ENCODE results near the gene TACR1. TPM values are rescaled to one million over a fixed set of nuclear protein-coding genes. Genes with fewer than 3 reads are reported as not detected.

TACR1 gene
- total and polyA plus RNA-seq, 2 experiments from 2014 or later: 0.13 to 0.19 TPM

DNA sequence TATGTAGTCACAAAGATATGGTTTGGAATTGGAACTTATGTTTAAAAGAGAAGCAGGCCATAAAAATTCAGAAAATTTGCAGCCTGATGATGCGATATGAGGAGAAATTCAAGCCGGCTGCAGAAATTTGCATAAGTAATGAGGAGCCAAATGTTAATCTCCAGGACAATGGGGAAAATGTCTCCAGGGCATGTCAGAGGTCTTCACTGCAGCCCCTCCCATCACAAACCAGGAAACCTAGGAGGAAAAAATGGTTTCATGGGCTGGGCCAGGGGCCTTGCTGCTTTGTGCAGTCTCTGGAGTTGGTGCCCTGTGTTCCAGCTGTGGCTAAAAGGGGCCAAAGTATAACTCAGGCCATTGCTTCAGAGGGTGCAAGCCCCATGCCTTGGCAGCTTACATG is 28.4 kb downstream of the TACR1 start:
- H3K4me1 ChIP-seq (ENCODE audit: insufficient read depth): no peaks in the 10 kb centered on the region
- no peaks in the 10 kb centered on the region for H3K79me2 ChIP-seq
- H3K27ac ChIP-seq: no peak overlapping the region
- H4K20me1 ChIP-seq (ENCODE audit: insufficient read depth, poor library complexity, severe bottlenecking): no peaks in the 10 kb centered on the region
- no peak for TF ChIP-seq EZH2phosphoT487 (IDR thresholded peaks at IDR 0.05; ENCODE audit: low read depth, severe bottlenecking, unreplicated experiment)
- TF ChIP-seq EZH2 (IDR thresholded peaks at IDR 0.05; ENCODE audit: borderline replicate concordance): no peak
- TF ChIP-seq, protein P1, sequence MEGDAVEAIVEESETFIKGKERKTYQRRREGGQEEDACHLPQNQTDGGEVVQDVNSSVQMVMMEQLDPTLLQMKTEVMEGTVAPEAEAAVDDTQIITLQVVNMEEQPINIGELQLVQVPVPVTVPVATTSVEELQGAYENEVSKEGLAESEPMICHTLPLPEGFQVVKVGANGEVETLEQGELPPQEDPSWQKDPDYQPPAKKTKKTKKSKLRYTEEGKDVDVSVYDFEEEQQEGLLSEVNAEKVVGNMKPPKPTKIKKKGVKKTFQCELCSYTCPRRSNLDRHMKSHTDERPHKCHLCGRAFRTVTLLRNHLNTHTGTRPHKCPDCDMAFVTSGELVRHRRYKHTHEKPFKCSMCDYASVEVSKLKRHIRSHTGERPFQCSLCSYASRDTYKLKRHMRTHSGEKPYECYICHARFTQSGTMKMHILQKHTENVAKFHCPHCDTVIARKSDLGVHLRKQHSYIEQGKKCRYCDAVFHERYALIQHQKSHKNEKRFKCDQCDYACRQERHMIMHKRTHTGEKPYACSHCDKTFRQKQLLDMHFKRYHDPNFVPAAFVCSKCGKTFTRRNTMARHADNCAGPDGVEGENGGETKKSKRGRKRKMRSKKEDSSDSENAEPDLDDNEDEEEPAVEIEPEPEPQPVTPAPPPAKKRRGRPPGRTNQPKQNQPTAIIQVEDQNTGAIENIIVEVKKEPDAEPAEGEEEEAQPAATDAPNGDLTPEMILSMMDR (IDR thresholded peaks at IDR 0.05; ENCODE audit: poor library complexity): no peak
- DNase-seq (ENCODE audit: low spot score): no peak
- H2AFZ ChIP-seq: no peak overlapping the region
- H3K4me2 ChIP-seq: no peak overlapping the region
- no peaks in the 10 kb centered on the region for H3K9me3 ChIP-seq (ENCODE audit: low read depth)
- no peaks in the 10 kb centered on the region for H3K27me3 ChIP-seq
- H3K36me3 ChIP-seq (replicated peaks; ENCODE audit: insufficient read depth, low read depth): no peaks in the 10 kb centered on the region
- WGBS (ENCODE audit: low lambda C conversion rate, missing lambda C conversion rate): 87% methylated on average over 2 of the region's 2 CpGs
- H3K4me3 ChIP-seq: no peak overlapping the region
- H3K9me2 ChIP-seq (replicated peaks; ENCODE audit: insufficient read depth): no peaks in the 10 kb centered on the region

- H3K9me2 ChIP-seq (replicated peaks; ENCODE audit: insufficient read depth): no peaks in the 10 kb centered on the region
- TF ChIP-seq EZH2 (IDR thresholded peaks at IDR 0.05; ENCODE audit: borderline replicate concordance) (no peak), EZH2phosphoT487 (IDR thresholded peaks at IDR 0.05; ENCODE audit: low read depth, severe bottlenecking, unreplicated experiment) (no peak)
- TF ChIP-seq, protein P1 (IDR thresholded peaks at IDR 0.05; ENCODE audit: poor library complexity): no peak
- no peak overlapping the region for H3K27ac ChIP-seq
- H3K4me2 ChIP-seq: no peak overlapping the region
- H3K9me3 ChIP-seq (ENCODE audit: low read depth): no peaks in the 10 kb centered on the region
- H2AFZ ChIP-seq: no peak overlapping the region
- no peaks in the 10 kb centered on the region for H3K79me2 ChIP-seq
- no peaks in the 10 kb centered on the region for H3K4me1 ChIP-seq (ENCODE audit: insufficient read depth)
- H4K20me1 ChIP-seq (ENCODE audit: insufficient read depth, poor library complexity, severe bottlenecking): no peaks in the 10 kb centered on the region
- no peaks in the 10 kb centered on the region for H3K27me3 ChIP-seq
- H3K36me3 ChIP-seq (replicated peaks; ENCODE audit: insufficient read depth, low read depth): no peaks in the 10 kb centered on the region
- DNase-seq (ENCODE audit: low spot score): no peak
- no peak overlapping the region for H3K4me3 ChIP-seq
- WGBS (ENCODE audit: low lambda C conversion rate, missing lambda C conversion rate): 42% methylated on average over 2 of the region's 2 CpGs
These were observed 31.1 kb downstream of the TACR1 start for GRCh38 chr2:75168186-75168585.

DNA sequence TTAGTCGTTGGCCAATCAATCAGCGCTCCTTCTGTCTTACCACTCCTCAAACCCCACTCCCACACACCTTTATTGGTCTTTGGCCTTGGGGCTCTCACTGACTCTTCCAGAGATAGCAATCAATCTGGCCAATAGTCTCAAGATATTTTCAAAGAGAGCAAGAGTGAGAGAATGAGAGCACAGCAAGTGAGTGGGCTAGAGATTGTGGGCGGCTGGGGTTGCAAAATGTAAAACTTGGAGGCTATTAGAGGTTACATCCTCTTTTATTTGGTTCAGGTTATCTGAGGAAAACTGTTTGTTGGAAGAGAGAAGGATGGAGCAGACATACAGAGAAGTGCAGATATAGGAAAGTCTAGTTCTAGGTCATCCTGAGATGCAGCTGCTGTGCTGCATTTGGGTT is 32.8 kb downstream of the TACR1 start:
- no peak for DNase-seq (ENCODE audit: low spot score)
- Histone ChIP-seq H3K9me3 (ENCODE audit: low read depth) (no peaks in the 10 kb centered on the region), H2AFZ (no peak overlapping the region), H3K36me3 (replicated peaks; ENCODE audit: insufficient read depth, low read depth) (no peaks in the 10 kb centered on the region), H4K20me1 (ENCODE audit: insufficient read depth, poor library complexity, severe bottlenecking) (no peaks in the 10 kb centered on the region), H3K27ac (no peak overlapping the region), H3K79me2 (no peaks in the 10 kb centered on the region), H3K4me3 (no peak overlapping the region), H3K4me2 (no peak overlapping the region), H3K4me1 (ENCODE audit: insufficient read depth) (no peaks in the 10 kb centered on the region), H3K9me2 (replicated peaks; ENCODE audit: insufficient read depth) (no peaks in the 10 kb centered on the region), H3K27me3 (no peaks in the 10 kb centered on the region)
- WGBS (ENCODE audit: low lambda C conversion rate, missing lambda C conversion rate): 72% methylated on average over 3 of the region's 3 CpGs
- no peak for TF ChIP-seq EZH2phosphoT487 (IDR thresholded peaks at IDR 0.05; ENCODE audit: low read depth, severe bottlenecking, unreplicated experiment)
- TF ChIP-seq, protein P1 (IDR thresholded peaks at IDR 0.05; ENCODE audit: poor library complexity): no peak
- no peak for TF ChIP-seq EZH2 (IDR thresholded peaks at IDR 0.05; ENCODE audit: borderline replicate concordance)

- no peak overlapping the region for H2AFZ ChIP-seq
- no peak overlapping the region for H3K4me2 ChIP-seq
- TF ChIP-seq, protein P1 (IDR thresholded peaks at IDR 0.05; ENCODE audit: poor library complexity): no peak
- TF ChIP-seq EZH2 (IDR thresholded peaks at IDR 0.05; ENCODE audit: borderline replicate concordance) (no peak), EZH2phosphoT487 (IDR thresholded peaks at IDR 0.05; ENCODE audit: low read depth, severe bottlenecking, unreplicated experiment) (no peak)
- no peaks in the 10 kb centered on the region for H4K20me1 ChIP-seq (ENCODE audit: insufficient read depth, poor library complexity, severe bottlenecking)
- H3K27ac ChIP-seq: no peak overlapping the region
- H3K4me1 ChIP-seq (ENCODE audit: insufficient read depth): no peaks in the 10 kb centered on the region
- H3K36me3 ChIP-seq (replicated peaks; ENCODE audit: insufficient read depth, low read depth): no peaks in the 10 kb centered on the region
- H3K4me3 ChIP-seq: no peak overlapping the region
- no peaks in the 10 kb centered on the region for H3K27me3 ChIP-seq
- DNase-seq (ENCODE audit: low spot score): no peak
- H3K9me3 ChIP-seq (ENCODE audit: low read depth): no peaks in the 10 kb centered on the region
- WGBS (ENCODE audit: low lambda C conversion rate, missing lambda C conversion rate): 87% methylated on average over 2 of the region's 2 CpGs
- H3K9me2 ChIP-seq (replicated peaks; ENCODE audit: insufficient read depth): no peaks in the 10 kb centered on the region
- H3K79me2 ChIP-seq: no peaks in the 10 kb centered on the region
These were observed 36.4 kb downstream of the TACR1 start for GRCh38 chr2:75162897-75163296.
